Measurements from ENCODE around the gene ERVK3-1.
A peak's percentile ranks its signal among the peaks of the same experiment; 100 is the strongest.
"Not testable (repeated sequence)": the region's sequence is repeated elsewhere in the genome, so short reads cannot be mapped to it uniquely, and the experiment has no call there.

Gene ERVK3-1

GRCh38 chr19:58346961-58347929 is 42.1 kb downstream of the ERVK3-1 start:
- peak; percentile 59 for DNase-seq

- DNase-seq = not testable (repeated sequence)
These were observed 42.9 kb downstream of the ERVK3-1 start for GRCh38 chr19:58348080-58348479.

- no peak for DNase-seq
These were observed 44.4 kb downstream of the ERVK3-1 start for GRCh38 chr19:58349590-58349989.

GRCh38 chr19:58350001-58350861 is 45.1 kb downstream of the ERVK3-1 start:
- no peak for DNase-seq

GRCh38 chr19:58350871-58351557 is 45.8 kb downstream of the ERVK3-1 start:
- DNase-seq = no peak

GRCh38 chr19:58351558-58351878 is 46.3 kb downstream of the ERVK3-1 start:
- no peak for DNase-seq

GRCh38 chr19:58351990-58352755 is 47.0 kb downstream of the ERVK3-1 start:
- DNase-seq = no peak

GRCh38 chr19:58352760-58353671 is 47.8 kb downstream of the ERVK3-1 start, which contains the start of gene A1BG:
Gene A1BG (minus strand): TSS chr19:58353492. CDS start chr19:58353437, 55 bp downstream.
- DNase-seq = no peak

- no peak for DNase-seq
These were observed 48.7 kb downstream of the ERVK3-1 start for GRCh38 chr19:58353717-58354477.

GRCh38 chr19:58354478-58355030 is 49.4 kb downstream of the ERVK3-1 start:
- no peak for DNase-seq

- DNase-seq = no peak
These were observed 50.1 kb downstream of the ERVK3-1 start for GRCh38 chr19:58355215-58355796.

- DNase-seq = peak; percentile 34
These were observed 51.0 kb downstream of the ERVK3-1 start for GRCh38 chr19:58355908-58356765.

GRCh38 chr19:58356766-58357480 is 51.7 kb downstream of the ERVK3-1 start:
- DNase-seq = no peak

GRCh38 chr19:58357481-58358145 is 52.4 kb downstream of the ERVK3-1 start:
- no peak for DNase-seq

GRCh38 chr19:58361900-58362271 is 56.7 kb downstream of the ERVK3-1 start:
- DNase-seq = peak; percentile 28

GRCh38 chr19:58362272-58362994 is 57.3 kb downstream of the ERVK3-1 start, which contains the start of gene ZNF497:
Gene ZNF497 (minus strand): TSS chr19:58362751. CDS start chr19:58357635, 5,116 bp downstream.
- DNase-seq = peak; percentile 96

Data from activated gamma-delta T cell treated with Interleukin-2 at 50 U/mL for 16 hours (primary cell).